ENCODE measurements around the gene PRKCE. TPM values are rescaled to one million over a fixed set of nuclear protein-coding genes. Genes with fewer than 3 reads are reported as not detected.

Gene PRKCE
- total RNA-seq, 1 donor from 2014 or later: 19.4 TPM

GRCh38 chr2:45950606-45951005 is 299.1 kb downstream of the PRKCE start:
- intact Hi-C loops (cut with micrococcal nuclease): no loop called here

- intact Hi-C loops (cut with micrococcal nuclease): no loop called here
Measured at GRCh38 chr2:45951025-45951727, 299.7 kb downstream of the PRKCE start.

- intact Hi-C loops (cut with micrococcal nuclease): no loop called here
Measured at GRCh38 chr2:45952591-45952990, 301.1 kb downstream of the PRKCE start.

GRCh38 chr2:45953376-45954027 is 302.0 kb downstream of the PRKCE start:
- intact Hi-C loops (cut with micrococcal nuclease): no loop called here

DNA sequence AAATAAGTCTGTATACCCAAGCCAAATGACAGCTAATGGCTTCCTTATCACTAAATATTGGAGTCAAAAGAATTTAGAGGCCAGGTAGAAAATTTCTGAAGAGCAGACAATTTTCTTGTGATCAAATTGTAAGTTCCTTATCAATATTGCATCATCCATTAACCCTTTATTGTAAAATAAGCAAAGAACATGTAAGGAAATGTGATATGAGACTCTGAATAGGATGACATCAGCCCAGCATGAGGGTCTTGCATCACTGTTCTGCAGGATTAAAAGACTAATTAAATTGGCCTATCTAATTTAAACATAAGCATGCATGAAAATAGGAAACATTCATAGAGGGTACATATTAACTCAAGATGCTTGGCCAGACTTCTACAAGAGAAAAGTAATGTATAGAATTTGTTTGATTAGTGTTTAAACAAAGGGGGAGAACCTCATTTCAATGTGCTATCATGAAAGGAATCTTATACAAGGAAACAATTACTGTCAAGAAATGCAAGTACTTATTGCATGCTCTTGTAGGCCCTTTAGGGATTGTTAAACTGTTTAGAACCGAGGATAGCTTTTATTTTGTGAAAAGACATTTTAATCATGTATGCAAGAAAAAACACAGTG is 302.9 kb downstream of the PRKCE start:
- intact Hi-C loops (cut with micrococcal nuclease): no loop called here

DNA sequence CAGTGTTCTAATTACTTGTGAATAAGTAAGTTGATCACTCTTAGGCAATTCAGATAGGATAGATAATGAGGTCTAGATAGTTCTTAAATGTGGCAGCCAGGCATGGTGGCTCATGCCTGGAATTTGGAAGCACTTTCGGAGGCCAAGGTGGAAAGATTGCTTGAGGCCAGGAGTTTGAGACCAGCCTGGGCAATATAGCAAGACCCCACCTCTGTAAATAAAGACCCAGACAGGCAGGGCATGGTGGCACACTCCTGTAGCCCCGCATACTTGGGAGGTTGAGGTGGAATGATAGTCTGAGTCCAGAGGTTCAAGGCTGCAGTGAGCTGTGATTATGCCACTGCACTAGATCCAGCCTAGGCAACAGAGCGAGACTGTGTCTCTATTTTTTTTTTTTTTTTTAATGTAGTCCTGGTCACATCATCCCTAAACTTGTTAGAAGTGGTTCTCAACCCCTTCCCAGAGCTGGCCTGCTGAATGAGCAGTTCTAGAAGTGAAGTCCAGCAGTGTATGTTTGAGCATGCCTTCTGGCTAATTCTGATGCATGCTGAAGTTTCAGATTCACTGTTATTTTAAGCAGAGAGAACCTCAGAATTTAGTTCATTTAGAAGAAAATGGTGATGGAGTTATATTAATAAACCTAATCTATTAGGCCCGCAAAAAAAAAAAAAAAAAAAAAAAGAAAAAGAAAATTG is 306.2 kb downstream of the PRKCE start:
- intact Hi-C loops (cut with micrococcal nuclease): no loop called here

GRCh38 chr2:45960057-45960863 is 308.8 kb downstream of the PRKCE start:
- intact Hi-C loops (cut with micrococcal nuclease): no loop called here

GRCh38 chr2:45962177-45962921 is 310.9 kb downstream of the PRKCE start:
- intact Hi-C loops (cut with micrococcal nuclease): no loop called here

DNA sequence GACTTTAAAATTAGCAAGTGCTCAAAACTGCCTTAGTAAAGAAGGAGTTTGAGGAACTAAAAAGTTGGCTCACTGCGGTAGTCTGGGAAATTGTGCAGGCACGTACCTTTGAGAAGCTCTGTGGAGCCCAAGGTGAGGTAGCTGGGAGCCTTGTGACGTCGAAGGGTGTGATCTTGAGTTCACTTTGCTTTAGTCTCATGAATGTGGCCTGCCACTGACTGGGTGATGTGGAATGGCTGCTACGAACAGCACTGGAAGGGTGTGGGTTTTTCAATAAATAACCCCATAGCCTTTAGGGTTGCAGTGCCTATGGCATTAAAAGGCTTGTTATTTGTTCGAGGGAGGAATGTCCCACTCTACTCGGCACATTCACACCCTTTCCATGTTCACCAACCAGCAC is 312.3 kb downstream of the PRKCE start:
- intact Hi-C loops (cut with micrococcal nuclease): no loop called here

GRCh38 chr2:45964223-45964841 is 312.9 kb downstream of the PRKCE start:
- intact Hi-C loops (cut with micrococcal nuclease): no loop called here

DNA sequence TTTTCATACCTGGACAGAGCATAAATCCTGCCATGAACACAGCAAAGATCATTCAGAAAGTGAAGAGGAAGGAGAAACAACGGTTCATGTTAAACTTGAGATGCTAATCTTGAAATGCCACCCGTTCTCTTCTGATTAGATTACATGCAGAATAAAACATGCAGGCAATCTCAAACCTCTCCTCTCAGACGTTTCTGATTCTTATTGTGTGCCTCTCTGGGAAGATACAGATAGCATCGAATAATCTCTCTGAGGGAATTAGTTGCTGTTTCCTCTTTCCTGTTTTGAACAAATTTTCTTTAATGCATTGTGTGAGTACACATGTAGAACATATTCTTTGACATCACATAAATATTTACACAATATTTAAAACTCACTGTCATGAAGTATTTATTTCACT is 313.4 kb downstream of the PRKCE start:
- intact Hi-C loops (cut with micrococcal nuclease): no loop called here

DNA sequence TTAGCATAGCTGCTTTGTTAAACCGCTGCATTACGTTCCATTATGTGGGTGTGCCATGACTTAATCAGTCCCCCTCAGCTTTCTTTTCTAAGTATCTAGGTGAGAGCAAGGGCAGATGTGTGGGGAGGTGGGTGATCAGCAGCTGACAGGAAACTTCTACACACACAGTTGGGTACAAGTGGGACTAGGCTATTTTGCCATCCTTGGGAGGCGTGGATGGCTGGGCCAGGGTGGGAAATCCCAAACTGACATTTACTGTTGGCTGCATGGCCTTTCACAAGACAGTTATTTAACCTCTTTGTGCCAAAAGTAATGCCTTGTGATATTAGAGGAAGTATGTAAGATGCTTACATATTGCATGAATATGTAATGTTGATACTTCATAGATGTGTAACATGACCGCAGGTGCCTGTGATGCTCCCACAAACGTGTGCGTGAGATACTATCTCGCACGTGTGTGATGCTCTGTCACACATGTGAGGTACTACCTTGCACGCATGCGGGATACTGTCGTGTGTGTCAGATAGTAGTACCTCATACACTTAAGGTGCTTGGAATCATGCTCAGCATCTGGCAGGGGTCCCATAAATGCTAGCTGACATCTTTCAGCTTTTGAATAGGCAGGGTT is 314.5 kb downstream of the PRKCE start:
- intact Hi-C loops (cut with micrococcal nuclease): no loop called here

DNA sequence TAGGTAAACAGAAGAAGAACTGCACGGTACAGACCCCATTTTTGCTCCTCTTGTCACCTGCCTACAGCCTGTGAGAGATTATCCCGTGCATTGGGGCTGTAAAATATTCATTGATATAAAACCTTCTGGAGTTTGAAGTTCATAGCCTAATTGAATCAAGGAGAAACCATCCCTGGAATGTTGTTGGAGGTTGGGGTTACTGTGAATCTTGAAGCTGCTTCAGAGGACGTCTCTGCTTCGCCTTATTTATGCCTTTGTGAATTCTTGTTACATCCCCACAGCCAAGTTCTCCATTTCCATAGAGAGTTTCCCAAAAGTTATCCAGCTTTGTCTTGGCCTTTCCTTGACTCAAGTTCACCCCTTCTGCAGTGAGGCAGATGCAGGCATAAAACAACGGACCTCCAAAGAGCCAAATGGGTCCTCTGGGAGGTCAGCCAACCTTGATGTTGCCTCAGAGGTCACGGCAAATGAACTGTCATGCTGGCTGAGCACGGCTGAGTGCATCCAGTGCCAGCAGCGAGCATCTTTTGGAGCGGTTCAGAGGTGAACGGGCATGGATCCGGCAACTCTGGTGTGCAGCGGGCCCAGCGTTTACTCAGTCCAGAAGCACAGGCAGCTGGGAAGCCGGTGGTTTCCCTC is 317.6 kb downstream of the PRKCE start:
- intact Hi-C loops (cut with micrococcal nuclease): no loop called here

- intact Hi-C loops (cut with micrococcal nuclease): no loop called here
Measured at GRCh38 chr2:45973426-45973825, 322.0 kb downstream of the PRKCE start.

DNA sequence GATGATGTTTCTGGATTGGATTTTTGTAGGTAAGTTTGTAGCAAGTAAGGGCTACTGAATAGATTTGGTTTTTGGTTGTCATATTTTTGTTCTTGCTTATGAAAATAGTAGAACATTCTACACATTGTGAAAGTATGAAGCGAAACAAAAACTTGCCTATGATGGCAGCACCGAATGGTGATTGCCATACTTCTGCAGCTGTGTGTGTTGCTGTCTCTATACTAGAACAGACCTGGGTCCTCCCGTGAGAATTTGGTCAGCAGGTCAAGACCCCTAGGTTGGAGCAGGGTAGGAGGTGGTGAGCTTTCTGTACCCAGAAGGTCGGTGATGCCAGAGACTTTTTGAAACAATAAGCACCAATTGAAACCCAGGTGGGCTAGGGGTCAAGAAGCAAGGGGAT is 322.6 kb downstream of the PRKCE start:
- intact Hi-C loops (cut with micrococcal nuclease): no loop called here

GRCh38 chr2:45974762-45975408 is 323.4 kb downstream of the PRKCE start:
- intact Hi-C loops (cut with micrococcal nuclease): no loop called here

DNA sequence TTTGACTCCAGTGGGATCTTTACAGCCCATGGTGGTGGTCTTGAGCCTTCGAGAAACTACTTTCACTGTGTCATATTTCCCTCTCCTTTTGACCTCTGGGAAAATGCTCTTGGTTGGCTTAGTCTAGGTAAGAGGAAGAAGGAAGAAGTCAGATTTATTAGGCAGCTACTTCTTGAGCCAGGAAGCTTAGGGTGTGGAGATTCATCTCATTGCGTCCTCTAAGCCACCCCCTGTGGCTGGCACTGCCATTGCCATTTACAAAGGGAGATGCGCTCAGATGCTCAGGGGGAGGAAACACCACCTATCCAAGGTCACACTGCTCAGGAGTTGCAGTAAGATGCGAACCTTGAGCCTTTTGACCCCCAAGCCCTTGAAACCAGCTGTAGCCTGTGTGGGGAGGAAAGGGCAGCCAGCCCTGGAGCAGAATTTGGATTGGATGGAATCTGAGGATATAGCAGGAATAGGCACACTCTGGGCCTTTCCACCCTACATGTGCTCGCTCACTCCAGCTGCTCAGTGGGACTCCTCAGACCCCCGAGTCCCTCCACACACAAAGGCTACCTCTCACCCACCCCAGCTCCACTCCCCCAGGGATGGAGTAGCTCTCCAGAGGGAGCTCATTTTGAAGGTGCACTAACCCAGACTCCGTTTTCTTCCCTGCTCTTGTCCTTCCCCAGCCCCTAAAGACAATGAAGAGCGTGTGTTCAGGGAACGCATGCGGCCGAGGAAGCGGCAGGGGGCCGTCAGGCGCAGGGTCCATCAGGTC is 324.5 kb downstream of the PRKCE start:
- intact Hi-C loops (cut with micrococcal nuclease): no loop called here

DNA sequence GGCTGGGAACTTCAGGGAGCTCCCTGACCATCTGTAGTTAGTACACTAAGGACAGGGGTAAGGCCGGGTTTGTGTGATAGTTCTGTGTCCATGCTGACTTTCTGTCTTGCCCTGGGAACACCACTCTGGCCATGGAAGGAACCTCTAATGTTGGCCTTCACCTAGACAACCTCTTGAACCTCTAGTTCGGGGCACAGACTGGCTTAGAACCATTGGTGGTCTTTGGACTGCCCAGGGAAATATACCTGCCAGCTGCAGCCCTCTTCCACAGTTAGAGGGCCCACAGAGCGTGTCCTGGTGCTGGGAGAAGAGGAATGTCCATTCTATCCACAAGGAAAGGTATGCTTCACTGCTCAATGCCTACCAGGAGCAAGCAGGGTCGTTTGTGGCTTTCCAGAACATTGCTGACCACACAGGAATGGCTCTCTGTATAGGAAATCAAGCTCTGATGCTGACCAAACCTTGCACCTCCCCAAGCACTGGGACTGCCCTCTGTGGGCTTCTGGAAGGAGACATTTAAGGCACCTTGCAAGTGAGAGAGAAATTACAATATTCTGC is 326.9 kb downstream of the PRKCE start:
- intact Hi-C loops (cut with micrococcal nuclease): no loop called here

Data from T-helper 2 cell treated with Interferon-gamma antibody and Interleukin-4, amounts not matched to agents 100 ng/mL and 5 ng/mL, for 36 hours (primary cell).